ENCODE measurements around the gene TUBA3C.

TUBA3C gene

DNA sequence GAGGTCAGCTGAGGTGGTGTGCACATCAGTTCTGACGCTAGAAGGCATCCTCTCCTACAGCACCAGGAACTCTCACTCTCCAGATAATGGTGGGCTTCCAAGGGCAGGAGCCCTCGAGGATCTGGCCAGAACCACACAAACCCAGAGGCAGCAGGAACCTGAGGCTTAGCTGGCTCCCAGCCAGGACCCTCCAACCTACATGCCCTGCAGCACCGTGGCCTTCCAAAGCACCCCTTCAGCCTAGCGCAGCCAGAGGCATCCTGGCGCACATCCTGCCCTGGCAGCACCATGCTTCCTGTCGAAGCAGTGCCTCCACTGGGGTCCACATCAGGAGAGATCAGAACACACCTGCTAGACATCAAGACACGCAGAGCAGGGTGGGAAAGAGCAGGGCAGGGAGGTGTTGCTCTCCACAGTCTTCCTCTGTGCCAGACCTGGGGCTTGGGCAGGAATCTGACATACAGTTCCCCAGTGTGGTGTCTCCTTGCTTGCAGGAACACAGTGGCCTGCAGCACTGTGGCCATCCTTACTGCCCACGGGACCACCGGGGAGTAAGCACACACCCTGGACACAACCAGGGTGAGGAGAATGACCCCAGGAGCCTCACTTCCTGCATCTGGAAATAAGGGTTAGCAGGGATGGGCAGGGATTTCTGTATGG, 21.7 kb downstream of the TUBA3C start:
- DNase-seq, result no peak

DNA sequence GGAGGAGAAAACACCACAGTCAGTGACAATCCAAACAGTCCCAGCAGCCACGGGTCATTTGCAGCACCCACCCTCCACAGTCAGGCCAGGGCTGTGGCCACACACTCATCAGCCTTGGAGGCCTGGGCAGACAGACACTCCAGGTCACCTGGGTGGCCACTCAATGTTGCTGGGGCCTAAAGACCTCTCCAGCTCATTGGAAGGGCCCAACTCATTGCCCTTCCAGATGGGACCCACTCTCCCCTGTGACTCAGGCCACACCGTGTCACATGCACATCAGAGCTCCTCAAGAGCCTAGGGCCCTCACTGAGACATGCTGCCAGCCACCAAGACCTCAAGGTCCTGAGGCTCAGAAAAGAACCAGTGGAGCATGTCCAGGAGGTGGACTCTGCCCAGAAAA, 22.4 kb downstream of the TUBA3C start:
- no peak for DNase-seq

DNA sequence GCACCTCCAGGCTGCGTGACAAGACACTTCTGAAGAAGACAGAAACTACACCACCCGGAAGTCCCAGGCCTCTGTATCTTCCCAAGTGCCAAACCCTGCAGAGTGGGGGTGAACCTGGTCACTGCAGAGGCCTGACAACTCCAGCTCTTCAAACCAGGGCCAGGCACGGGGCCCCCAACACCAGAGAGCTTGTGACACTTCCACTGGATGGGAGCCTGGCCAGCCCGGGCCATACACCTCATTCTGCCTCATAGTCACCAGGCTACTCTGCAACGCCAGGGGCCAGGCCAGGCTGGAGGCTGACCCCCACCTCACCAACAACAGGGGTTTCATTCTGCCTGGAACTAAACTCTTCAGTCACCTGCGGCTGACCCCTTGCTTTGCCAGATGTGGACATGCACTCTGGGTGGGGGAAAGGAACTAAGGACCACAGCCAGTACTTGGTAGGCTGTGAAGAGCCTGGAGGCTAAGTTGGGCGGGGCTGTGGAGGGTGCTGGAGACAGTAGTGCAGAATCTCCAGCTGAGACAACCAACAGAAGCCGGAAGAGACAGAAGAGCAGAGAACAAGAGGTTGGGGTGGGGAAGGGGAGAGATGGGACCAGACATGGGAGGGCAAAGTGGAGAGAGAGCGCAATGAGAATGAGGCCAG, 23.0 kb downstream of the TUBA3C start:
- DNase-seq, result no peak

DNA sequence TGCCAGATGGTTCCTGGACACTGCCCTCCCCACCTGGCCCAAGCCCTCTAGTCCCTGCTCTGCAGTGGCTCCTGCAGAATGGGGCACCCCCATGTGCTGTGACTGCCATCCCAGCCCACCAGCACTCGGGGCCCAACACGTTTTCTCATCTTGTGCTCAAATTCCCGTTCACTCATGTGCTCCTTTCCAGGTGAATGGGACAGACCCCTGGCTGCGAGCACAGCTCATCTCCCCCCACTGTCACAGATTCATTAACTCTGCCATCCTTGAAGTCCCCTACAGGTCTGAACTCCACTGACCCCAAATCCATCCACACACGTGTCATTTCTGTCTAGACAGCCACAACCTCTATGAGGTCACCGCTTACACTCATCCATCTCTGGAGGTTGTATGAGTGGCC, 23.6 kb downstream of the TUBA3C start:
- no peak for DNase-seq

DNA sequence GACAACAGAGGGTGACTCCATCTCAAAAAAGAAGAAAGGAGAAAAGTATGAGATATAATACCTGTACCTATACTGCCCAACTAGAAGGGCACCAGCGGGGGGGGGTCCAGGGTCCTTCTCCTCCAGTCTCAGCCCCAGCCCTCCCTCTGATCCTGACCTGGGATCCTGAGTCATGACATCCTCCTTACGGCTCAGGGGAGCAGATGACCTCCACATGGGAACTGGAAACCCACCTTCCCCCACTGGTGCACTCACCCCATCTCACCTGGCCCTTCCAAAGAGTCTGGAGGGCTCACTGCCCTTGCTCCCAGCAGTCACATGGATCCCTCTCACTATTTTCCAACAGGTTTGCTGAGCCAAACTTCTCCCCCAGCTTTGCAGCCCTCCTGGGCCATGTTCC, 24.2 kb downstream of the TUBA3C start:
- DNase-seq, result no peak

DNA sequence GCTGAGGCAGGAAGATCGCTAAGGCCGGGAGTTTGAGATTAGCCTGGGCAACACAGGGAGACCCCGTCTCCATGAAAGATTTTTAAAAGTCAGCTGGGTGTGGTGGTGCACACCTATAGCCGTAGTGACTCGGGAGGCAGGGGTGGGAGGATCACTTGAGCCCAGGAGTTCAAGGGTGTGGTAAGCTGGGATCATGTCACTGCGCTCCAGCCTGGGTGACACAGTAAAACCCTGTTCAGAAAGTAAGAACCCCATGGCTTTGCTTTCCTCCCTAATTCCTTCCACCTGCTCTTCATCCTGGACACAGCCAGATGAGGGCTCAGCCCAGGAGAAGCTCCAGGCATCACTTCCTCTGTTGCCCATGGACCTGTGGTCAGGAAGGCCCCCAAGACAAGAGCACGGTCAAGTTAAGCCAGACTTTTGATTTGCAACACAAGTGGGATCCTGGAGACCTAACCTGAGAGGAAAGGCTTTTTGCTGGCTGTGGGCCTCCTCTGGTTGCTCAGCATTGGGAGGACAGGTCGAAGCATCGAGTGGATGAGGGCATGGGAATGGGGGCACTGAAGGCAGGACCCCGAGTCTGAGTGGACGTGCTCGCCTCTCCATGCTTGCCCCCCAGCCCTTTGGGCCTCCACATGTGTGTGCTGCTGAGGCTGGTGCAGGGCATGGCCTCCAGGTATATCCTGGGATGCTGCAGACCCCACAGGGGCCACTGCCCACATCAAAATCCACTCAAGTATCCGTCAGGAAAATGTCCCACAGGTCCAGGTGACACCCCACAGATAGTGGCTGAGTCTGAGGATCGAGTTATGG, 25.4 kb downstream of the TUBA3C start:
- DNase-seq, result no peak

DNA sequence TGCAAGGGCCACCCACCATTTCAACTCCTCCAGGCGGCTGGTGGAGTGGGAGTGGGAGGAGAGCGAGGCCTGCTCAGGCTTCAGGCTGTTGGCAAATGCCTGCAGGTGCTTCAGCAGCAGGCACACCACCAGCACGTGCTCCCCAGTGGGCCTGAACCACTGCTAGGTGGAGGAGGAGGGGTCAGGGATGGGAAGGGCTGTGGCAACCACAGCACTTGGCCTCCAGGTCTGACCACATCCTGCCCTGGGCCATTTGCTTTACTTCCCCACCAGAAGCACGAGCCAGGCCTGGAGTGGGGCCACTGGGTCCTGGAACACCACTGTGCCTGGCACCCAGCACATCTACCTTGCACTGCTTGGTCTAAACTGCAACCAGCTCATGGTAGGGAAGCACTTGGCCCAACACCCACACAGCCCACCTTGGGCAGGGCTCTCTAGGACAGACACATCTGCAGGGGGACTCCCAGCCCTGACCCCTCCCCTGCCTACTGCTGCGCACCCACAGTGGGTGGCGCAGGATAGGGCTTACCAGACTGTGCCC, 26.2 kb downstream of the TUBA3C start:
- DNase-seq, result no peak

DNA sequence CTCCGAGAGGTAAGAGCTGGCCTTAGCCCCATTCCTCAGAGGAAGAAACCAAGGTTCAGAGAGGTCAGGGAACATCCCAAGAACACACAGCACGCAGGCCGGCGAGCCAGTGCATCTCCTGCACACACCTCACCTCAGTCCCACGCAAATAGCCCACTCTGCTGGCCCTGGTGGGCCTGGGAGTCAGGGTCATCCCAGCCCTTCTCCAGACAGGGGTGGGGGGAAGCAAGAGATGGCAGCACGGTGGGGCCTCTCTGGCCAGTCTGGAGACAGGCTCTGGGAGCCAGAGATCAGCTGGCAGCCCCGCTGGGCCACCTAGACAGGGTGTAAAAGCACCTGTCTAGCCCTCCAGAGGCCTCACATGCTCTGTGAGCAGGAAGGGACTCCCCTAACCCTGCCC, 26.8 kb downstream of the TUBA3C start:
- no peak for DNase-seq

DNA sequence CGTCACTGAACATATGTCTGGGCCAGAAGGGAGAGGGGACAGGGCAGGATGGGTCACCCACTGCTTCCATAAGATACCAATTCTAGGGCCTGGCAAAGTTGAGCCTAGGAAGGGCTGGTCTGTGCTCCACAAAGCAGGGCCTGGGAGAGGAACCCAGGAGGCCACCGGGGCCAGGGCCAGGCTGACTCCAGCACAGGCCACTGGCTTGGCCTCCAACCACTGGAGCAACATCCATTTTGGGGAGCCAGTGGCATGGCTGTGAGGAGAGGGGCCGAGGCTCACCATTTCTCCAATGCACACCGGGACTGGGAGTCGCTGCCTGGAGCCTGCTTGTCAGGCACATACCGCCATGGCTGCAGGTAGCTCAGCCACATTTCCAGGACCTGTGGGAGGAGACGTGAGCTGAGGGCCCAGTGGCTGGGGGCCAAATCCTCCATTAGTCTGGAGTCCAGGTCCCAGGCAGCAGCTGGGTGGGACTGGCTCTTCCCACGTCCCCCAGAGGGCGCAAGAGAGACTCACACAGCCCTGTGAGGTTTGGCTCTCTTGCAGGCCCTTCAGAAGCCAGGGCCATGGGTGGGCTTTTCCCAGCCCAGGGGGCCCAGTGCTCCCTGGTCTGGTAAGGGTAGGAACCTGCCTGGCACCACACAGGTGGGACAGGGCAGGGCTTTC, 27.7 kb downstream of the TUBA3C start:
- no peak for DNase-seq

DNA sequence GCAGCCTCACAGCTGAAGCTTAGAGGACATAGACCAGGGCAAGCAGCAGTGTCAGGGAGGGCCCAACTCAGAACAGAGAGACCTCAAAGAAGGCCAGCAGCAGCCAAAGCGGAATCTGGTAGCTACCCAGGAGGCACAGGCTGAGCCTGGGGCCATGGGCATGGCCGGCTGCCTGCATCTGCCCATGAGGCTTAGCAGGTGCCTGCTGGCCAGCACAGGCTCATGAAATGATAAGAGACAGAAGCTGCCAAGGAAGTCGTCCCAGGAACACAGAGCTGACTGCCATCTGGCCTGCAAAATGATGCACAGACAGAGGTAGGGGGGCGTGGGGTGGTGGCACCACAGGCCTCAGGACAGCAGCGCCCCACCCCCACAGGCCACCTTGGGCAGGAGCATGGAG, 29.2 kb downstream of the TUBA3C start:
- DNase-seq, result no peak

DNA sequence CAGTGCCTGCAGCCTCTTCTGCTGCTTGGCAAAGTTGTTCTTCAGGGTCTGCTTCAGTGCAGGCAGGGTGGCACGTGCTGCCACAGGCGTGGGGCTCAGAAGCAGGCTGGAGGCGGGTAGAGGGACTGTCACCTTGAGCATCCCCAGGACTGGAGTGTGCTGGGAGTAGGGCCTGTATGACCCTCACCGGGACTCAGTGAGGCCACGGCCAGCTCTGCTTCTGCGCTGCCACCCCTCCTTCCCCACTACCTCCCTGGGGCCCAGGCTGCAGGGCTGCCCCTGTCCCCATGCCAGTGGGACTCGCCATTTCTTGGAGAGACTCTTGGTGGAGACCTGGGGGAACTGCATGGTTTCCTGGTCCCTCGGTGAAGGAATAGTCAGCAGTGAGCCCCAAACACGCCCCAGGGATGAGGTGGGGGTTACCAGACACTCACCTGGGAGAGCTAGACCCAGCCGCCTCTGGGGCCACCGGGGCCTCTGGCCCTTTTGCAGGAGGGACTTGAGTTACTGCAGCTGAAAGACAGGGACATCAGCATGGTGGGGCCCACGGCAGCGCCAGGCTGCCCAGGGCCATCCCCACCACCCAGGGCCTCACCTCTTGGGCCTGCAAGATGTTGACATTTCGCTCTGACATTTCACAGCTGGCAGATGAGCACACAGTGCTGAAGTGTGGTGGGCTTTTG, 29.9 kb downstream of the TUBA3C start:
- no peak for DNase-seq

DNA sequence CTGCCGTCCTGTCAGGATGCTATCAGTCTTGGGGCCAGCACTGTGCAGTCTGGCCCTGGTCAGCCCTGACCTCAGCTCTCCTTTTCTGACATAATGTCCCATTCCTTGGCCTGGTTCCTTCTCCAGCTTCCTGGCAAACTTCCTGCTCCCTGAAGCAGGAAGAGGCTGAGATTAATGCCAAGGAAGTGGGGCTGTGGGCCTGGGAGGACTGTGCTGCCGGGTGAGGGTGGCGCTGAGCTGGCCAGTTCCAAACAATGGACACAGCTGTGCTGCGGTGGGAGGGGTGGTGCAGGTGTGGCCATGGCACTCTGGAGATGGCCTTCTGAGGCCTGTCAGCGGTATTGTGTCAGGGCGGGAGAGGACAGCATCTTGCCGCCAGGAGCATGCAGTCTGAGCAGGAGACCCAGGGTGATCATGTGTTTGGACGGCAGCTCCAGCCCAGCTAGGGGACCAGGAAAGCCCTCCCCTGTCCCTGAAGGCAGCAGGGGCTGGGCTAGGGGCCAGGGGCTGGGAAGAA, 30.9 kb downstream of the TUBA3C start:
- DNase-seq, result no peak

DNA sequence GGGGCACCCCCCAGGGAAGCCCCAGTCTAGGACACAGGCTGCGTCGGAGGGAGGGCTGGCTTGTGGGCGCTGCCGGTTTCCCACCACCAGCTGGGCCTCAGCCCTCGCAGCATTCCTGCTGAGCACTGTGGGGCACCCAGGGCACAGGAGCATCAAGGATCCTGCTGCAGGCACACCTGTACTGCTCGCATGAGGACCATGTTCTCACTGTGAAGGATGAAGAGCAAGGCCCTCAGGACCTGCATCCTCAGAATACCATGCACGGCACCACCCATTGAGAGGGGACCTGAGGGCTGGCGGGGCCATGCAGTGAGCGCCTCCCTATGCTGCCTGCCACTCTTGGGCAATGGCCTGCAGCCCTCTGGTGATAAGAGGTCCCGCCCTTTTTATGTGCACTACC, 31.4 kb downstream of the TUBA3C start:
- no peak for DNase-seq

DNA sequence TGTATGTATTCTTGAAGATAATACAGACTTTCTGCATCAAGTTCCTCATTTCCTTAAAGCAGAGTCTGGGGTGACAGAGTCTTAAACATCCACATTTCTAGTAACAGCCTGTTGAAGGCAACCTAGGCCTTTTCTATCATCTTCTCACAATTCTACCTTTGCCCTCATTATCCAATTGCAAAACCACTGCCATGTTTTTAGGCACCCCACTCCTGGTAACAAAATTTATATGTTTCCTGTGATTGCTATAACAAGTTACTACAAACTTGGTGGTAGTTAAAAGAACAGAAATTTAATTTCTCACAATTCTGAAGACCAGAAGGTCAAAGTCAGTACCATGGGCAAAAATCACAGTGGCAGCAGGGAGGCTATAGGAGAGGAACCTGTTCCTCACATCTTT, 33.1 kb downstream of the TUBA3C start:
- DNase-seq, result no peak

Measured in NCI-H226 (cell line).